ENCODE results near the gene ZNF436. TPM values are rescaled to one million over a fixed set of nuclear protein-coding genes. Genes with fewer than 3 reads are reported as not detected.

ZNF436 gene
- total and polyA plus RNA-seq, 9 of the 15 experiments (the other 6 are each of a cell fraction or from before 2014, with no cell fraction given), result 2.1 to 11.3 (median 6.8) TPM

DNA sequence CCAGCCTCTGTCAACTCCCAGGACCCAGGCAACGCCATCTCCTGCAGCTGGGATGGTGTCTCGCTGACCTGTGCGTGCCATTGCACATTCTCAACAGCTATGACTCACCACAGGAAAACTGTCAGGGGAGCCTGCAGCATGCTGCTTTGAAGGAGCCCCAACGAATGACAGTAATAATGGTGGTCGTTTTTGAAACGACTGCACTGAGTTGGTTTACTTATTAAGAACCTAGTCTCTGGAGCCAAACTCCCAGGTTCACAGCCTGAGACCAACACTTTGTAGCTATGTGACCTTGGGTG is 33.4 kb upstream of the ZNF436 start (continued):
- TF ChIP-seq, protein P1, sequence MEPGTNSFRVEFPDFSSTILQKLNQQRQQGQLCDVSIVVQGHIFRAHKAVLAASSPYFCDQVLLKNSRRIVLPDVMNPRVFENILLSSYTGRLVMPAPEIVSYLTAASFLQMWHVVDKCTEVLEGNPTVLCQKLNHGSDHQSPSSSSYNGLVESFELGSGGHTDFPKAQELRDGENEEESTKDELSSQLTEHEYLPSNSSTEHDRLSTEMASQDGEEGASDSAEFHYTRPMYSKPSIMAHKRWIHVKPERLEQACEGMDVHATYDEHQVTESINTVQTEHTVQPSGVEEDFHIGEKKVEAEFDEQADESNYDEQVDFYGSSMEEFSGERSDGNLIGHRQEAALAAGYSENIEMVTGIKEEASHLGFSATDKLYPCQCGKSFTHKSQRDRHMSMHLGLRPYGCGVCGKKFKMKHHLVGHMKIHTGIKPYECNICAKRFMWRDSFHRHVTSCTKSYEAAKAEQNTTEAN (CRISPR knock-in tag; IDR thresholded peaks at IDR 0.05), result no peak
- no peak for TF ChIP-seq MAFF (IDR thresholded peaks at IDR 0.05; ENCODE audit: low read length)
- TF ChIP-seq FOSL1 (tag; conservative IDR thresholded peaks at IDR 0.05), result peak; percentile 83
- TF ChIP-seq, protein P2, sequence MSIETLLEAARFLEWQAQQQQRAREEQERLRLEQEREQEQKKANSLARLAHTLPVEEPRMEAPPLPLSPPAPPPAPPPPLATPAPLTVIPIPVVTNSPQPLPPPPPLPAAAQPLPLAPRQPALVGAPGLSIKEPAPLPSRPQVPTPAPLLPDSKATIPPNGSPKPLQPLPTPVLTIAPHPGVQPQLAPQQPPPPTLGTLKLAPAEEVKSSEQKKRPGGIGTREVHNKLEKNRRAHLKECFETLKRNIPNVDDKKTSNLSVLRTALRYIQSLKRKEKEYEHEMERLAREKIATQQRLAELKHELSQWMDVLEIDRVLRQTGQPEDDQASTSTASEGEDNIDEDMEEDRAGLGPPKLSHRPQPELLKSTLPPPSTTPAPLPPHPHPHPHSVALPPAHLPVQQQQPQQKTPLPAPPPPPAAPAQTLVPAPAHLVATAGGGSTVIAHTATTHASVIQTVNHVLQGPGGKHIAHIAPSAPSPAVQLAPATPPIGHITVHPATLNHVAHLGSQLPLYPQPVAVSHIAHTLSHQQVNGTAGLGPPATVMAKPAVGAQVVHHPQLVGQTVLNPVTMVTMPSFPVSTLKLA (conservative IDR thresholded peaks at IDR 0.05), result peak in 1 of 2 experiments; percentile 59; a peak in 2 of 4 replicates
- TF ChIP-seq ELK1 (CRISPR knock-in tag; IDR thresholded peaks at IDR 0.05), result no peak
- TF ChIP-seq XRCC3 (IDR thresholded peaks at IDR 0.05), result no peak
- no peak for TF ChIP-seq ZNF12 (CRISPR knock-in tag; IDR thresholded peaks at IDR 0.05)
- 0 out of 2 replicates have a peak, but pooled peaks have one; percentile 60 for TF ChIP-seq ZNF395 (CRISPR knock-in tag; IDR thresholded peaks at IDR 0.05)
- no peak for TF ChIP-seq ZBED1 (IDR thresholded peaks at IDR 0.05)
- TF ChIP-seq ZNF655 (CRISPR knock-in tag; IDR thresholded peaks at IDR 0.05), result no peak
- TF ChIP-seq BCLAF1 (IDR thresholded peaks at IDR 0.05; ENCODE audit: borderline replicate concordance in 1 of 2, control insufficient read depth in 1 of 2, low read depth in 2 of 2, low read length in 1 of 2), result no peak
- no peak for TF ChIP-seq MAFG (tag; conservative IDR thresholded peaks at IDR 0.05)
